Skin of body (tissue), 2 donors: Measurements from ENCODE around the gene GPR89A. TPM values are rescaled to one million over a fixed set of nuclear protein-coding genes. Genes with fewer than 3 reads are reported as not detected.
"Not testable (repeated sequence)": the region's sequence is repeated elsewhere in the genome, so short reads cannot be mapped to it uniquely, and the experiment has no call there.

ENCODE experiments used
- DNase-seq: peaks from one replicate; lab custom pipeline; 2025; lab: John Stamatoyannopoulos, UW
- total RNA-seq: library from RNA; depleted of rRNA; stranded (reverse); fragments of >200 nt; gene quantifications from one replicate; pipeline ENCODE4 v1.2.3, GENCODE V29; 2014

The GPR89A gene
- total RNA-seq, 1 donor from 2014 or later: 24.9 TPM

GRCh38 chr1:145686078-145686477 is 78.3 kb downstream of the GPR89A start:
- not testable (repeated sequence) for DNase-seq

DNA sequence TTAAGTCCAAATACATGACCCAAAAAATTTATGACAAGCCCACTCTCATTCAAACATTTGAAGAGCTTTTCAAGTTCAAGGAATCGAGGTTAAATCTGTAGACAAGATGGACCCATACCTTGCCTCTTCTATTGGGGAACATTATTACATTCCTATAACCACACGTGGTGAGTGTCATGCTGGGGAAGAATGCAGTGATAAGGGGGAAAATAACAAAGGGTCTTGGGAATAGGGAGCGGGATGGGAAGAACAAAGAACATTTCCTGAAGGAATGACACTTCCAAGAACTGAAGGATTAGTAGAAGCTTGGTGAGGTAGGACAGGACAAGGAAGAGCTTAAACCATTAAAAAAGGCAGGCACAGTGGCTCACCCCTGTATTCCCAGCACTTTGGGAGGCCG is 80.5 kb downstream of the GPR89A start:
- DNase-seq: no peak

DNA sequence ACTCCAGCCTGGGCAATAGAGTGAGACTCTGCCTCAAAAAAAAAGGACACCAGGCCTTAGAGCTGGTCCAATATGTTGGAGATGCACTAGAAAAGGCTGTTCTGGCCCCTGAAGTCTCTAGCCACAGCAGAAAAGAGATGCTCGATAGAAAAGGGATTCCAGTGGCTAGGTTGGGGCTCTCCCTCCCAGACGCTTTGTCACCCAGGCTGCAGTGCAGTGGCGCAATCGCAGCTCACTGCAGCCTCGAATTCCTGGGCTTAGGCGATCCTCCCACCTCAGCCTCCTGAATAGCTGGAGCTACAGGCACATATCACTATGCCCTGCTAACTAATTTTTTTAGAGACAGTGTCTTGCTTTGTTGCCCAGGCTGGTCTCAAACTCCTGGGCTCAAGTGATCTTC is 81.1 kb downstream of the GPR89A start:
- DNase-seq: no peak

DNA sequence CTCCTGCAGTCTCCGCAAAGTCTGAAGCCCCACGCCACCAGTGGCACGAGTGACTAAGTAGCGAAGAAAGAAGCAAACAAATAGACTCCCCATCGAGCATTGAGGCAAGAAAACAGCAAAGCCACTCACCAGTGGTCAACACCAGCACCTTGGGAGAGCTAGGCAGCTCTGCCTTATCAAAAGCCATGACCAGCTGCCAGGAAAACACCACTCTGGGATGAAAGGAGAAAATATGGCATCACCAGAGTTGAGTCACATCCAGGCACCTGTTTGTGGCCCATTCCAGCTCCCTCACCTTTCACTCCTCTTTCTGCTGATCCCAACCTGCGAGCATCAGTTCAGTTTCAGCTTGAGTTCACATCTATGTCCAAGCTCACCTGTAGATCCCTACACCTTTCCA is 82.1 kb downstream of the GPR89A start:
- no peak for DNase-seq

DNA sequence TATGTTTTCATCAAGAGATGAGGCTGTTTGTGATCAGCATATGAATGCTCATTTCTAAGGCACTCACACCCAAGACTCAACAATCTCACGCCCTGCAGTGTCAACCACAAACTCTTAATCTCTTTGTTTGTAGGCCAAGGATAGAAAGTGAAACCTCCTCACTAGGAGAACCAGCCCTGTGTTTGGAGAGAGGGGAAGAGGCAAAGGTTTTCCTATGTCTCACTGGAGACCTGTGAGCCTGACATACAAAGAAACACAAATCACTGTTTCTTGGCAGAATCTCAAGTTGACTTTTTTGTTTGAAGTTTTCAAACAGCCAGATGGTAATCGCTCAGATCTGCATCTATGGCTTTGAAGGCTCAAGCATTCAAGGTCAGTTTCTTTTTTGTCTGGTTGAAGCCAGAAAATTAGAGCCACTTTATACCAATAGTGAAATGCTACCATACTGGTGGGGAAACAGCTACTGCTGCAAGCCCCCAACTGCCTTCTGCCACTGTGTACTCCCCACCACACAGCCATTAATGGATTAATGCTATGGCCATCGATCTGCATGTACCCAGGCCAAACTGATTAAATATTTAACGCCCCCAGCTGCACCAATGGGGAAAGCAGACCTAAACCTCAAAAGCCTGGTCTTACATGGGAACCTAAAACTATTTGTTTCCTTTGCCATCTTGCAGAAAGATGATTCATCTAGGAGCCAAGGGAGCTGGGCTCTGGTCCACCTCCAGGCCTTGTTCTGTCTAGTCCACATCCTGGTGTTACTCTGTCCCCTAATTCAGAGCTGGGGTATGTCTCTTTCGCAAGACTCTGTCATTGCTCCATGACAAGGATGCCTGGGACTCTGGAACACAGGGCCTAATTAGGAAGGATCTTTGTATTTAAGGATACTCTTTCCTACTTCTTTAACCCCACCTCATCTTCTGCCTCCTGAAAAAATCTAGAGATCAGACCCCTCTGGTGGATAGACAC is 83.1 kb downstream of the GPR89A start:
- DNase-seq: no peak

DNA sequence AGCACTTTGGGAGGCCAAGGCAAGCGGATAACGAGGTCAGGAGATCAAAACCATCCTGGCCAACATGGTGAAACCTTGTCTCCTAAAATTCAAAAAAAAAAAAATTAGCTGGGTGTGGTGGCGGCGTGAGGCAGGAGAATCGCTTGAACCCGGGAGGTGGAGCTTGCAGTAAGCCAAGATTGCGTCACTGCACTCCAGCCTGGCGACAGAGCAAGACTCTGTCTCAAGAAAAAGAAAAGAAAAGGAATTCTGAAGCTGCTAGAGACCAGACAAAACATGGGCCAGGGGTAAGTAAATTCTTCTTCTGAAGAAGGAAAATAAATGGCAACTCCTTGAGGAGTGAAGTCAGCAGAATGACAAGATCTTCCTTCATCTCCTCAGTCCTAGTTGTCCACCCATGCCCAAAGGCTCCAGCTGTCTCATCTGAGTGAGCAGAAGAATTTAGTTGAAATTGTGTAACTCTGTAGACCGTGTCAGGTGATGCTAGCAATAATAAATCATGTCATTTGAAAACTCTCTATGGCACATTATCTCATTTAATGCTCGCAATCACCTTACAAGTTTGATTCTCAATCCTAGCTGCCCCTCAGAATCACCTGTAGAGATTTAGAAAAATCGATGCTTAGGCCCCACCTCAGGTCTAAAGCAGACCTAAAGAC is 85.1 kb downstream of the GPR89A start:
- DNase-seq: no peak

DNA sequence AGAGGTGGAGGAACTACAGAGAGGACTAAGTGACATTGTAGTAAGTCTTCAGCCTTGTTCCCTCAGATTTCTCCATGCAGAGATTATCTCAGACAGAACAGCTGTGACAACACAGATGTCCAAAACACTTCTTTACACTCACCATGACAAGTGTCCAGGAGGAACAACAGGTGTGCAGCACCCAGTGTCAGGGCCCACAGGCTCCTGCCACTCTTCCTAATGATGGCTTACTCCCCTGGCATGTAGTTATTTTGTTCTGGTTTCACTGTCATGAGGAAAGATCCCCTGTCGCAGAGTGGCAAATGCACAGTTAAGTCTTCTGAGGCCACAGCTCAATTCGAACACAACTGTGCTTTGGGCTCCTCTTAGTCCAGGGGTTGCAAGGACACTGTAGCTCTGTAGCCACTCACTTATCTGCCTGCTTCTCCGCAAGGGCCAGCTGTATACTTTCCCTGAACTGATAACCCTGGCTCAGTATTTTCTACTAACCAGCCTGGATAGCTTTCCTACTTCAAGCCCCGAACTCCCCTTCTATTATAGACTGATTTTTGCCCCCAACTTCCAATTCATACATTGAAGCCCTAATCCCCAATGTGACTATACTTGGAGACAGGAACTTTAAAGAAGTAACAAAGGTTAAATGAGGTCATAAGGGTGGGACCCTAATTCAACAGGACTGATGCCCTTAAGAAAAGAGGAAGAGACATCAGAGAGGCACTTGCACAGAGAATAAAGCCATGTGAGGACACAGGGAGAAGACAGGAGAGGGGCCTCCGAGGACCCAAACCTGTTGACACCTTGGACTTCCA is 88.2 kb downstream of the GPR89A start:
- DNase-seq: no peak

DNA sequence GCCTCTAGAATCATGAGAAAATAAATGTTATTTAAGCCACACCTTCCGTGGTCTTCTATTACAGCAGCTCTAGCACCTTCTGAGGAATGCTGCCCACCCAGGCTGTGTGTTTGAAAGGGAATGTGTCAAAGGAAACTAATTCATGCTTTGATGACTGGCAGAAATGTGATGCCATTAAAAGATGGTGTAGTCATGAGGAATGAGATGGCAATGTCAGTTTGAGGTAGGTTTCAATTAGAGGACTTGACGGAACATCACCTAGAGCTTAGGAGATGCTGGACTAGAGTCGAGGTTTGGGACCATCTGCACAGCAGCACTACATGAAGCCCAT is 88.8 kb downstream of the GPR89A start:
- DNase-seq: no peak

- no peak for DNase-seq
Observed at GRCh38 chr1:145701306-145701862, 93.6 kb downstream of the GPR89A start.

- DNase-seq: no peak
Observed at GRCh38 chr1:145702052-145702451, 94.3 kb downstream of the GPR89A start.

DNA sequence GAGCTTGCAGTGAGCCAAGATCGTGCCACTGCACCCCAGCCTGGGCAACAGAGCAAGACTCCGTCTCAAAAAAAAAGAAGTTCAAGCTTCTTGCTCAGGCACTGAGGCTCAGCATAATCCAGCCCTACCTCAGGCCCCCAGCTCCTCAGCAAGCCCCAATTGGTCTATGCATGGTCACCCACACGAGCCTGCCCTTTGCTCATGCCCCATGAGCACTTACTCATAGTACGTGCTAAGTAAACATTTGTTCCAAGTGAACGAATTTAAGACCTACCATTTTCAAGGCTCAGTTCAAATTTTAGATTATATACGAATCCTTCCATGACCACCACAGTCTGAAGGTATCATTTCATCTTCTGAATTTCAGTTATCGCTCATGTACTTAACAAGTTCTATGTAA is 95.0 kb downstream of the GPR89A start:
- no peak for DNase-seq

DNA sequence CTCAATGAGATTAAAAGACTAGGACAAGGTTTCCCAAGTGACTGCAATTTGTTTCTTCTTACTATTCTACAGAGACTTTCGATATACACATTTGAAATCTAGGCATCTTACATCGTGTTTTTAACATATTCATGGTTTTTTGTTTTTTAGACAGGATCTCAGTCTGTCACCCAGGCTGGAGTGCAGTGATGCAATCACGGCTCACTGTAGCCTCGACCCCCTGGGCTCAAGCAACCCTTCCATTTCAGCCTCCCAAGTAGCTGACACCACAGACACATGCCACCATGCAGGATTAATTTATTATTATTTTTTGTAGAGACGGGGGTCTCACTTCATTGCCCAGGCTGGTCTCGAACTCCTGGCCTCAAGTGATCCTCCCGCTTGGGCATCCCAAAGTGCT is 97.8 kb downstream of the GPR89A start:
- no peak for DNase-seq

DNA sequence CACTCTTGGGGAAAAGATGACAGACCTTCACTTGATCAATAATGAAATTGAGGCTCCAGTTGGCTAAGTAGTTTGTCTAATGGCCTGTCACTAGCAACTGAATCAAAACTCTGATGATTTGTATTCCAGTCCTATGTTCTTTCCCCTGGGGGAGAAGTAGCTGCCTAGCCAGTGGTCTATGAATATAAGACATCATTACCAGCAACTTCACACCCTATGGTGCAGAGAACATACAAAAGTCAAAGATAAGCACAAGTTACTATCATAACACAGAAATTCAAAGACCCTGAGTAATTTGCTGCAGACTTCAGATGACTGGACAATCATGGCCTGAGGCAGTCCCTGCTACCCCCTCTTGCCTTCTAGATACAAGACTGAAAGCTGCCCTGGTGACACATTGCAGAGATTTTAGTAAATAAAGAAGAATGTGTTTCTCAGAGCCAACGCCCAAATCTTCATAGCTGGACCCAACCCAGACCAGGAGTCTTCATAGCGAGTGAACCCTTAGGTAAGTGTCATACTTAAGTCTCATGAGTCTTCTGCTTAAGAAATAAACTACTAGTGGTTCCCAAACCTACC is 98.4 kb downstream of the GPR89A start:
- no peak for DNase-seq

DNA sequence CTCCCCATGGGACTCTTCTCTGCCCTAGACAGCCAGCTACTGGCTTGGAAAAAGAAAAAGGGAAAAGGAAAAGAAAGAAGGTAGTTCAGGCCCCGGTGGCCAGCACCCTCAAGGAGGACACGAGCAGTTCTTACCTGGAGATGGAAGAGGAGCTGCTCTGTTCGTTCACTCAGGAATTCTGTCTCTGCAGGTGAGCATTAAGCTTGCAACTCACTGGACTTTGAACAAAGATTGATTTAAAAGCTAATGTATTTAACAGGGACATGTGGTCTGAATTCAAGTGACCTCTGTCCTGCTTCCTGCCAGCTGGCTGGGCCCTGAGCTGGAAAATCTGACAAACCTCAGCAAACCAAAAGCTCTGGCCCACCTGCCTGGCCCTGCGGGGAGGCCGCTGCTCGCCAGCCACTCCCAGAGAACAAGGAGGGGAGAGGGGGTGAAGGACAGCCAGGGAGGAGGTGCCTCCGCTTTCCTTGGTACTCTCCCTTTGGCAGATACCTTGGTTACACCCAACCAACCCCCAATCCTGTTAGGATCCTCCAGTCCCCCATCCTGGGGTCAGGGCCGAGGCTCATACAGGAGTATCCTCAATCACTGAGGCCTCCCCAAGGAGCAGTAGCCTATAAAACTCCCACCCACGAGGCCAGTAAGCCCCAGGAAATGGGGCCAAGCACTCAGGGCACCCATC is 99.5 kb downstream of the GPR89A start, which contains the start of gene PDZK1:
Gene PDZK1, minus strand, starts transcription at position 186 of the 685 bp plus-strand sequence. CDS start 19,347 bp downstream, outside the sequence.
- no peak for DNase-seq

DNA sequence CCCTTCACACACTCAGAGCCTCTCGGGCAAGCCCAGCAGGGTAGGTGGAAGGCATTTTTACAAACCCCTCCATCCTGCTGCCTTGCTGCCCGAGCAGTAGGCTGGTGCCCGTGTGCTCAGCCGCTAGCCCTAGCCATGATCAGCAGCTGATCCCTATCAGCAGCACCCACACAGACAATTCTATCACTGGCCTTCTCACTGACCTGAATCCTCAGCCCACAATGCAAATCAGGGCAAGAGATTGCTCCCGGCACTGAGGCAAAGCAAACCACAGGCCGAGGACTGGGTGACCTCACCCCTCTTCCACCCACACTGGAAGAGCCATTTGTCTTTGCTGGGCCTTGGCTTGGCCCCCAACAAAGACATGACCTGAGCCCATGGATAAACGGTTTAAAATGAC is 100.3 kb downstream of the GPR89A start:
- no peak for DNase-seq

DNA sequence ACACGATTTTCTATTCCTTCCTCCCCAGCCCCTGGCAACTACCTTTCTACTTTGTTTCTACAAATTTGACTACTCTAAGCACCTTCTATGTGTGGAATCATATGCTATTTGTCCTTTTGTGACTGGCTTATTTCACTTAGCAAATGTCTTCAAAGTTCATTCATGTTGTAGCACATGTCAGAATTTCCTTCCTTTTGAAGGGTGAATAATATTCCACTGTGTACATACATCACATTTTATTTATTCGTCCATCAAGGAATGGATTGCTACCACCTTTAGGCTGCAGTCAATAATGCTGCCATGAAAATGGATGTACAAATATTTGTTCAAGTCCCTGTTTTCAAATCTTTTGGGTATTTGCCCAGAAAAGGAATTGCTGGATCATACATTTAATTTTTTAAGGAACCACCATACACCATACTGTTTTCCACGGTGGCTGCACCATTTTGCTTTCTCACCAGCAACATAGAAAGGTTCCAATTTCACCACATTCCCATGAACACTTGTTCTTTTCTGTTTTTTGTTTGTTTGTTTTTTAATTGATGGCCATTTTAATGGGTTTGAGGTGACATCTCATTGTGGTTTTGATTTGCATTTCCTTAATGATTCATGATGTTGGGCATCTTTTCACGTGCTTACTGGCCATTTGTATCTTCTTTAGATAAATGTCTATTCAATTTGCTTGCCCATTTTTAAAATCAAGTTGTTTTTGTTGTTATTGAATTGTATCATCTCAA is 102.7 kb downstream of the GPR89A start:
- no peak for DNase-seq

DNA sequence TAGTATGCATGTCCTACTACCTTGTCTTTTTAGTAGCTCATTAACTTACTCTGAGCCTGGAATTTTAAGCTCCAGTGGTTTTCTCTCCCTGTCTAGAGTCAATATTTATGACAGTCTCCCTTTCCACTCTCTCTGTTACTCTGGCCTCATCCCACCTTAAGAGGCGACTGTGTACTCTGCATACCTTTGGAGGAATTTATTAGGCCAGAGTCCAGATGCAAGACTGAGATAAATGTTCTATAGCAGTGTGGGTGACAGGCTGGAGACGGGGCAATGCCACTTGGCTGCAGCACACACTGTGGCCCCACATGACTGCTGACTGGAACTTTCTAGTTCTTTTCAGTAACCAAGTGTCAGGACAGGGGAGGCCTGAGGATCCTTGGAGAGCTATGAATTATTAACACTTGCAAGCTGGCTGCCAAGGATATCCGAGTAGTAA is 103.4 kb downstream of the GPR89A start:
- no peak for DNase-seq

DNA sequence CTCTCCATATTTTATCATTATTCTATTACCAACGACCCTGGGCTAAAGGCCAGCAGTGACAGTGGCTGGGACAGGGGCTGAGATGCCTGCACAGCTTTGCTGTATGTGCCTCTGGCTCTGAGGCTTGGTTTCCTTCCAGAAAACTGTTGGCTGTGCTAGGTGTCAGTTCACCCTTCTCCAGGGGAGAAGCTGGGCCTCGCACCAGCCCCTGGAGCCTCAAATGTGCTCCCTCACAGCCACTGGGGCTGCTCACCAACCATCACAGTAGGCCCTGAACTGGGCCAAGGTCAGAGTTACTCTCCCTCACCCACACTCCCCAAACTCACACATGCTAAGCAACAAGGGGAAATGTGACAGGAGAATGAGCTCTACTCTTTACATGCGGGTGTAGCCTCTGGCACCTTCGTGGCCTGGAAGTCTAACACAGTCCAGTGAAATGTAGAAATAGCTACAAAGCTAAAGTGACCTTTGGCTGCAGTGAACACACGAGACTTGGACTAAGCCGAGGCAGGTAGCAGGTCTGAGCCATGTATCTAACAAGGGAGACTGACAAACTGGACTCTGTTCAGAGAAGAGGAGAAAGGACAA is 106.8 kb downstream of the GPR89A start:
- DNase-seq: no peak

GRCh38 chr1:145716641-145717345 is 109.0 kb downstream of the GPR89A start:
- DNase-seq: no peak
